Astrocyte (in vitro differentiated cells and primary cell): ENCODE data around the gene CNTNAP2. TPM values are rescaled to one million over a fixed set of nuclear protein-coding genes. Genes with fewer than 3 reads are reported as not detected.

Experiments
- DNase-seq: peaks from one replicate; pipeline ENCODE4 v3.0.0-alpha.2; 2010; ENCODE audit warnings: low read depth
- FAIRE-seq: peaks from 2 replicates; lab custom pipeline; 2011; peaks lifted over from hg19 to GRCh38; lab: Jason Lieb, UNC
- H2AFZ ChIP-seq: 2 replicates; pipeline ENCODE4 v1.6.0; 2012; ENCODE audit warnings: low read depth, low read length, inconsistent platforms
- H3K27ac ChIP-seq: 2 replicates; pipeline ENCODE4 v1.5.1; 2011; ENCODE audit warnings: low read depth, low read length, inconsistent platforms
- H3K27me3 ChIP-seq: 2 replicates; pipeline ENCODE4 v1.6.0; 2011; ENCODE audit warnings: low read length, inconsistent platforms; ENCODE audit not compliant: insufficient read depth
- H3K36me3 ChIP-seq: 2 replicates; pipeline ENCODE4 v1.5.1; 2011; ENCODE audit warnings: low read length, inconsistent platforms; ENCODE audit not compliant: insufficient read depth
- H3K4me1 ChIP-seq: 2 replicates; pipeline ENCODE4 v1.5.1; 2011; ENCODE audit warnings: low read length, inconsistent platforms; ENCODE audit not compliant: insufficient read depth
- H3K4me2 ChIP-seq: 2 replicates; pipeline ENCODE4 v1.6.0; 2012; ENCODE audit warnings: low read length, inconsistent platforms
- H3K4me3 ChIP-seq: 2 replicates; pipeline ENCODE4 v1.5.1; 2011; ENCODE audit warnings: low read depth, mild to moderate bottlenecking, low read length, inconsistent platforms; ENCODE audit not compliant: insufficient read depth
- H3K79me2 ChIP-seq: 2 replicates; pipeline ENCODE4 v1.6.0; 2012; ENCODE audit warnings: mild to moderate bottlenecking, low read length, inconsistent platforms; ENCODE audit not compliant: insufficient read depth
- H3K9ac ChIP-seq: 2 replicates; pipeline ENCODE4 v1.6.0; 2012; ENCODE audit warnings: mild to moderate bottlenecking, low read length, inconsistent platforms
- H3K9me3 ChIP-seq: 2 replicates; pipeline ENCODE4 v1.5.1; 2012; ENCODE audit warnings: low read depth, mild to moderate bottlenecking, low read length, inconsistent platforms; ENCODE audit not compliant: insufficient read depth
- H4K20me1 ChIP-seq: 2 replicates; pipeline ENCODE4 v1.6.0; 2012; ENCODE audit warnings: low read length, inconsistent platforms; ENCODE audit not compliant: insufficient read depth
- H3K27ac Mint-ChIP-seq: one replicate; pipeline ENCODE4 v1.8.0; 2021; ENCODE audit warnings: mild to moderate bottlenecking, mixed read lengths; ENCODE audit not compliant: unreplicated experiment
- H3K27me3 Mint-ChIP-seq: one replicate; pipeline ENCODE4 v1.8.0; 2021; ENCODE audit warnings: low read depth, mixed read lengths; ENCODE audit not compliant: unreplicated experiment
- H3K36me3 Mint-ChIP-seq: one replicate; pipeline ENCODE4 v1.8.0; 2021; ENCODE audit warnings: low read depth, mixed read lengths; ENCODE audit not compliant: unreplicated experiment
- H3K4me1 Mint-ChIP-seq: one replicate; pipeline ENCODE4 v1.8.0; 2021; ENCODE audit warnings: low read depth, mixed read lengths; ENCODE audit not compliant: unreplicated experiment
- H3K4me3 Mint-ChIP-seq: one replicate; pipeline ENCODE4 v1.8.0; 2021; ENCODE audit warnings: mild to moderate bottlenecking, moderate library complexity, mixed read lengths; ENCODE audit not compliant: unreplicated experiment
- H3K9me3 Mint-ChIP-seq: one replicate; pipeline ENCODE4 v1.8.0; 2021; ENCODE audit warnings: mild to moderate bottlenecking, mixed read lengths; ENCODE audit not compliant: unreplicated experiment
- CTCF ChIP-seq: IDR thresholded peaks from 2 replicates; pipeline ENCODE4 v1.5.1; 2011; ENCODE audit warnings: low read depth, mild to moderate bottlenecking, inconsistent platforms, low read length, moderate library complexity; ENCODE audit not compliant: insufficient read depth
- EZH2 ChIP-seq: IDR thresholded peaks from 2 replicates; pipeline ENCODE4 v1.6.1; 2012; ENCODE audit warnings: mild to moderate bottlenecking, low read length, inconsistent platforms; ENCODE audit not compliant: insufficient read depth
- total RNA-seq: library from RNA; stranded (reverse); gene quantifications from 2 replicates; pipeline ENCODE4 v1.2.1, GENCODE V29; 2021

The CNTNAP2 gene
- total RNA-seq, 1 donor from 2014 or later = 20.0 TPM

GRCh38 chr7:146331369-146331768 lies 214.8 kb downstream of the CNTNAP2 start:
- no peak overlapping the region for H3K27ac ChIP-seq
- no peak overlapping the region for H3K4me2 ChIP-seq
- H3K27me3 Mint-ChIP-seq = no peaks in the 10 kb centered on the region
- no peak for FAIRE-seq
- H3K9me3 ChIP-seq = no peaks in the 10 kb centered on the region
- H3K36me3 Mint-ChIP-seq = no peaks in the 10 kb centered on the region
- H4K20me1 ChIP-seq = no peaks in the 10 kb centered on the region
- H3K4me1 Mint-ChIP-seq = no peaks in the 10 kb centered on the region
- no peak overlapping the region for H2AFZ ChIP-seq
- H3K4me3 Mint-ChIP-seq = no peak overlapping the region
- no peaks in the 10 kb centered on the region for H3K9me3 Mint-ChIP-seq
- TF ChIP-seq CTCF = no peak
- no peak for TF ChIP-seq EZH2
- no peaks in the 10 kb centered on the region for H3K4me1 ChIP-seq
- no peak overlapping the region for H3K9ac ChIP-seq
- no peak for DNase-seq
- H3K27me3 ChIP-seq = no peaks in the 10 kb centered on the region
- H3K36me3 ChIP-seq = no peaks in the 10 kb centered on the region
- no peak overlapping the region for H3K27ac Mint-ChIP-seq
- no peak overlapping the region for H3K4me3 ChIP-seq
- H3K79me2 ChIP-seq = no peaks in the 10 kb centered on the region

- no peaks in the 10 kb centered on the region for H3K9me3 Mint-ChIP-seq
- Histone ChIP-seq H3K27me3 (no peaks in the 10 kb centered on the region), H3K9me3 (no peaks in the 10 kb centered on the region), H3K79me2 (no peaks in the 10 kb centered on the region), H3K36me3 (no peaks in the 10 kb centered on the region), H3K4me1 (no peaks in the 10 kb centered on the region), H3K9ac (no peak overlapping the region), H2AFZ (no peak overlapping the region), H3K27ac (no peak overlapping the region), H4K20me1 (no peaks in the 10 kb centered on the region), H3K4me3 (no peak overlapping the region), H3K4me2 (no peak overlapping the region)
- H3K4me3 Mint-ChIP-seq = no peak overlapping the region
- TF ChIP-seq CTCF = no peak
- TF ChIP-seq EZH2 = no peak
- DNase-seq = no peak
- no peak overlapping the region for H3K27ac Mint-ChIP-seq
- H3K36me3 Mint-ChIP-seq = no peaks in the 10 kb centered on the region
- peaks cover 1% of the 10 kb centered on the region for H3K4me1 Mint-ChIP-seq
- no peak for FAIRE-seq
- H3K27me3 Mint-ChIP-seq = no peaks in the 10 kb centered on the region
These were observed 228.7 kb downstream of the CNTNAP2 start for GRCh38 chr7:146345251-146345650.

- Mint-ChIP-seq H3K9me3 (no peaks in the 10 kb centered on the region), H3K27me3 (no peaks in the 10 kb centered on the region), H3K4me3 (no peak overlapping the region), H3K4me1 (peaks cover 1% of the 10 kb centered on the region), H3K36me3 (no peaks in the 10 kb centered on the region), H3K27ac (no peak overlapping the region)
- no peak overlapping the region for H3K27ac ChIP-seq
- DNase-seq (no peak), FAIRE-seq (no peak)
- TF ChIP-seq EZH2 = no peak
- no peak for TF ChIP-seq CTCF
- H4K20me1 ChIP-seq = no peaks in the 10 kb centered on the region
- no peak overlapping the region for H3K4me3 ChIP-seq
- no peaks in the 10 kb centered on the region for H3K9me3 ChIP-seq
- no peak overlapping the region for H3K9ac ChIP-seq
- H3K36me3 ChIP-seq = no peaks in the 10 kb centered on the region
- no peaks in the 10 kb centered on the region for H3K27me3 ChIP-seq
- no peaks in the 10 kb centered on the region for H3K4me1 ChIP-seq
- no peaks in the 10 kb centered on the region for H3K79me2 ChIP-seq
- no peak overlapping the region for H3K4me2 ChIP-seq
- no peak overlapping the region for H2AFZ ChIP-seq
These were observed 229.5 kb downstream of the CNTNAP2 start for GRCh38 chr7:146346096-146346495.
